K562 (cell line): ENCODE measurements around the gene ZFPM1. TPM values are rescaled to one million over a fixed set of nuclear protein-coding genes. Genes with fewer than 3 reads are reported as not detected.

ENCODE experiments used
- ETV6 ChIP-seq, 3 experiments: fragments of 150-350 bp in 1 of 3; sonication (generic) in 1 of 3; formaldehyde crosslinking in 1 of 3; IDR thresholded peaks; 2 replicates each; pipeline versions ENCODE4 v1.6.1 to v1.8.0; 2014 to 2022; ENCODE audit warnings: borderline replicate concordance in 2 of 3, low read depth in 2 of 3, antibody characterized with exemption in 1 of 3, low read length in 1 of 3, mild to moderate bottlenecking in 1 of 3, missing genetic modification reagents in 1 of 3
- FOXA1 ChIP-seq: fragments of 450-650 bp; IDR thresholded peaks from 2 replicates; pipeline ENCODE4 v1.6.1; 2016; ENCODE audit warnings: mild to moderate bottlenecking, borderline replicate concordance
- GABPB1 ChIP-seq: sonication (generic); formaldehyde crosslinking; IDR thresholded peaks from 2 replicates; pipeline ENCODE4 v1.8.0; 2022; ENCODE audit warnings: mild to moderate bottlenecking, missing genetic modification reagents
- HMGN3 ChIP-seq: IDR thresholded peaks from 2 replicates; pipeline ENCODE4 v1.6.1; 2011; ENCODE audit warnings: borderline replicate concordance, low read depth, mild to moderate bottlenecking, mixed read lengths, low read length; ENCODE audit not compliant: insufficient read length; ENCODE audit errors: extremely low read depth
- MIER1 ChIP-seq: fragments of 450-650 bp; IDR thresholded peaks from 2 replicates; pipeline ENCODE4 v1.6.1; 2016; ENCODE audit warnings: antibody characterized with exemption, mild to moderate bottlenecking, low read depth
- POLR2A ChIP-seq: fragments of 450-650 bp; conservative IDR thresholded peaks from 2 replicates; pipeline ENCODE4 v1.6.1; 2016
- WHSC1 ChIP-seq: IDR thresholded peaks from one replicate; pipeline ENCODE4 v1.6.1; 2012; ENCODE audit warnings: low read length, control low read depth, inconsistent platforms
- ZBTB43 ChIP-seq: sonication (generic); formaldehyde crosslinking; IDR thresholded peaks from 2 replicates; pipeline ENCODE4 v1.8.0; 2023; ENCODE audit warnings: mild to moderate bottlenecking, missing genetic modification reagents
- ZBTB5 ChIP-seq: fragments of 450-650 bp; IDR thresholded peaks from 2 replicates; pipeline ENCODE4 v1.6.1; 2017; ENCODE audit warnings: antibody characterized with exemption
- ZFP30 ChIP-seq: fragments of 250-450 bp; sonication (Bioruptor Pico); IDR thresholded peaks from 2 replicates; pipeline ENCODE4 v1.8.0; 2022; ENCODE audit warnings: moderate library complexity, mild to moderate bottlenecking, inconsistent platforms, borderline replicate concordance
- ZNF551 ChIP-seq: fragments of 250-450 bp; sonication (Bioruptor Pico); IDR thresholded peaks from 2 replicates; pipeline ENCODE4 v1.5.0; 2021; ENCODE audit warnings: mild to moderate bottlenecking, moderate library complexity
- ZSCAN32 ChIP-seq: fragments of 450-650 bp; formaldehyde crosslinking; IDR thresholded peaks from 2 replicates; pipeline ENCODE4 v1.4.0; 2020; ENCODE audit warnings: mild to moderate bottlenecking, moderate library complexity
- polyA plus RNA-seq, 8 experiments: library from polyadenylated mRNA; depleted of rRNA in 4 of 8; stranded (reverse) in 5 of 8; unstranded in 3 of 8; fragments of >200 nt; fragmentation: Nextera tagmentation in 2 of 8; fragmentation: Illumina TruSeq in 1 of 8; extraction: Ambion mirVana in 2 of 8; extraction: Trizol in 1 of 8; gene quantifications; 2 replicates each; pipeline versions ENCODE4 v1.2.1 to v1.2.3, GENCODE V29; 2011 to 2014; ENCODE audit warnings: inconsistent platforms in 1 of 8, missing spikeins in 1 of 8
- total RNA-seq, 7 experiments: library from RNA; depleted of rRNA in 6 of 7; stranded (reverse); fragments of >200 nt in 6 of 7; fragmentation: Illumina TruSeq in 2 of 7; extraction: Trizol in 2 of 7; gene quantifications; 2 replicates each; pipeline versions ENCODE4 v1.2.1 to v1.2.3, GENCODE V29; 2011 to 2021; ENCODE audit warnings: low replicate concordance in 1 of 7
- TF ChIP-seq, protein P1 (sequence below): fragments of 450-650 bp; formaldehyde crosslinking; IDR thresholded peaks from 2 replicates; pipeline ENCODE4 v1.4.0; 2020; ENCODE audit warnings: mild to moderate bottlenecking

ZFPM1 gene
- total and polyA plus RNA-seq, 9 of the 15 experiments (the other 6 are each of a cell fraction or from before 2014, with no cell fraction given) = 0.03 to 35.9 (median 1.4) TPM

GRCh38 chr16:88463411-88463810, 10.3 kb downstream of the ZFPM1 start (continued):
- TF ChIP-seq ZBTB5 = no peak
- no peak for TF ChIP-seq HMGN3
- TF ChIP-seq ZNF551 (CRISPR knock-in tag) = no peak
- no peak for TF ChIP-seq ZFP30 (CRISPR knock-in tag)
- TF ChIP-seq FOXA1 = no peak
- no peak for TF ChIP-seq WHSC1
- no peak for TF ChIP-seq POLR2A
- TF ChIP-seq, protein P1, sequence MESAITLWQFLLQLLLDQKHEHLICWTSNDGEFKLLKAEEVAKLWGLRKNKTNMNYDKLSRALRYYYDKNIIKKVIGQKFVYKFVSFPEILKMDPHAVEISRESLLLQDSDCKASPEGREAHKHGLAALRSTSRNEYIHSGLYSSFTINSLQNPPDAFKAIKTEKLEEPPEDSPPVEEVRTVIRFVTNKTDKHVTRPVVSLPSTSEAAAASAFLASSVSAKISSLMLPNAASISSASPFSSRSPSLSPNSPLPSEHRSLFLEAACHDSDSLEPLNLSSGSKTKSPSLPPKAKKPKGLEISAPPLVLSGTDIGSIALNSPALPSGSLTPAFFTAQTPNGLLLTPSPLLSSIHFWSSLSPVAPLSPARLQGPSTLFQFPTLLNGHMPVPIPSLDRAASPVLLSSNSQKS (CRISPR knock-in tag) = no peak
- no peak for TF ChIP-seq GABPB1 (CRISPR knock-in tag)
- no peak for TF ChIP-seq ZSCAN32 (CRISPR knock-in tag)
- TF ChIP-seq MIER1 = peak; percentile 52; the same call in 1 of the 2 replicates
- TF ChIP-seq ETV6 (IDR thresholded peaks at IDR 0.05; ENCODE audit: borderline replicate concordance in 1 of 2, low read depth in 2 of 2, low read length in 1 of 2) = no peak
- no peak for TF ChIP-seq ETV6 (CRISPR knock-in tag; IDR thresholded peaks at IDR 0.05; ENCODE audit: borderline replicate concordance)
- no peak for TF ChIP-seq ZBTB43 (CRISPR knock-in tag)
